Measurements from ENCODE around the gene BRS3. TPM values are rescaled to one million over a fixed set of nuclear protein-coding genes. Genes with fewer than 3 reads are reported as not detected.
A peak's percentile ranks its signal among the peaks of the same experiment; 100 is the strongest.

BRS3 gene
- total and polyA plus RNA-seq, 3 experiments from 2014 or later, result not detected

DNA sequence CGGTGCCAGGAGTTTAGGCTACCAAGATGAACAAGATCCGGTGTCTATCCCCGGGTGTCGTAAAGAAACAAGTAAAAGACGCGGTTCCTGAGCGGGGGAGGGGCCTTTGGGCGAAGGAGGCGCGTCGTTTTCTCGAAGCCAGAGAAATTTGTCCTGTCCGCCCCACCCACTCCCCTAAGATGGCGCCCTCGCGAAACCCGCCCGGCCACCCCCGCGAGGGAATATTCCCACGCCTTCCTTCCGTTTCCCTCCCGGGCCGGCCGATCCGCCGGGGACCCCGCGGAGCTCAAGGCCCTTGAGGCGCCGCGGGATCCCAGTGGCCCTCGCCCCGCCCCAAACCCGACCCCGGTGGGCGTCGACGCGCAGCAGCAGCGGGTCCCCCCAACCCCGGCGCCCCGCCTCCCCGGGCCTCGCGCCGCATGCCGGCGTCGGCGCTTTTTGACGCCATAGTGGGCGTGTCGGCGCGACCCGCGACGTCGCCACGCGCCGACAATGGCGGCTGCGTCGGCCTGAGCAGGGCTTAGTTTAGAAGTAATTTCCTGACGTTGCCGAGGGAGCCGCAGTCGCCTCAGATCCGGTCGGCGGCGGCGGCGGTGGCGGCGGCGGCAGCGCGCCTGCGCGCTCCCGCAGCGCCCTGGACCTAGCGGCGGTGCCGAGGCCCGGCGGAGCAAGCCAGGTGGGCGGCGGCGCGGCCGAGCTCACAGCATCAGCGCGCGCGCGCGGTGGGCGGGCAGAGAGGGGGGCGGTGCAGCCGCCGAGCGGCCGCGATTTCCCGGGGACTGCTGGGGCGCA is 9.2 kb downstream of the BRS3 start:
- Histone ChIP-seq H3K4me3 (ENCODE audit: low read length) (peak overlapping the region; percentile 92), H3K4me1 (ENCODE audit: insufficient read depth, low read length) (peaks cover 16% of the 10 kb centered on the region), H3K9me3 (ENCODE audit: low read length) (no peaks in the 10 kb centered on the region), H3K36me3 (ENCODE audit: insufficient read depth, low read length) (no peaks in the 10 kb centered on the region), H3K27ac (ENCODE audit: low read depth, low read length) (peak overlapping the region; percentile 77), H3K27me3 (ENCODE audit: insufficient read depth, low read length, poor library complexity, severe bottlenecking) (no peaks in the 10 kb centered on the region)
- ChIA-PET POLR2A (interaction anchor here (0.6 to 1.5 kb wide), 6 partner anchors 9 to 524 kb away, joined by 3 to 5 read pairs (median 3); partner anchors contain the start of genes MMGT1 and RBMX), CTCF (no interaction called here)
- H3K9me3 Mint-ChIP-seq, result no peaks in the 10 kb centered on the region
- peaks cover 0 to 13% (median 4%) of the 10 kb centered on the region in 3 donors for H3K36me3 Mint-ChIP-seq
- H3K27me3 Mint-ChIP-seq, result peaks cover 5 to 11% of the 10 kb centered on the region in 2 donors
- peak overlapping the region; percentile 92 to 99 (median 98) for H3K27ac Mint-ChIP-seq
- peak overlapping the region; percentile 88 to 95 (median 92) for H3K4me3 Mint-ChIP-seq
- H3K4me1 Mint-ChIP-seq, result peaks cover 13 to 25% (median 21%) of the 10 kb centered on the region in 3 donors
- peak; percentile 74 to 92 (median 87) for DNase-seq

DNA sequence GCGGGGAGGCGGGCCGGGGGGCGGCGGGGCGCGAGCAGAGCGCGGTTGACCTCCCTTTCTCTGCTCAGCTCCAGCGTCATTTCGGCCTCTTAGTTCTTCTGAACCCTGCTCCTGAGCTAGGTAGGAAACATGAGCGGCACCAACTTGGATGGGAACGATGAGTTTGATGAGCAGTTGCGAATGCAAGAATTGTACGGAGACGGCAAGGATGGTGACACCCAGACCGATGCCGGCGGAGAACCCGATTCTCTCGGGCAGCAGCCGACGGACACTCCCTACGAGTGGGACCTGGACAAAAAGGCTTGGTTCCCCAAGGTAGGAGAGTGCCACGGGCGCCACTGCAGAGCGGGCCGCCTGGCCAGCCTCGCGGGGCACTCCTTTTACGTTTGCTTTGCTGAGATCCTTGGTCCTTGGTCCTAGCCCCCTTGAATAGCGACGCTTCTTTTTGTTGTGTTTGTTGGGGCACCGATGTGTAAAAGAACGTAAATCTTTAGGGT is 9.9 kb downstream of the BRS3 start, which contains the start of gene HTATSF1:
Gene HTATSF1, plus strand, starts transcription at position 37 of the 497 bp plus-strand sequence. Its CDS starts 93 bp downstream, at position 130.
- no peaks in the 10 kb centered on the region for H3K9me3 Mint-ChIP-seq
- ChIA-PET POLR2A (interaction anchor here (0.7 to 1.0 kb wide), 3 partner anchors 8 to 138 kb away, joined by 3 read pairs; no protein-coding TSS in a partner anchor), CTCF (no interaction called here)
- Histone ChIP-seq H3K36me3 (ENCODE audit: insufficient read depth, low read length) (no peaks in the 10 kb centered on the region), H3K4me1 (ENCODE audit: insufficient read depth, low read length) (peaks cover 16% of the 10 kb centered on the region), H3K9me3 (ENCODE audit: low read length) (no peaks in the 10 kb centered on the region), H3K4me3 (ENCODE audit: low read length) (peak within 1 kb of the TSS; percentile 92), H3K27ac (ENCODE audit: low read depth, low read length) (peak within 1 kb of the TSS; percentile 77), H3K27me3 (ENCODE audit: insufficient read depth, low read length, poor library complexity, severe bottlenecking) (no peaks in the 10 kb centered on the region)
- H3K27me3 Mint-ChIP-seq, result peaks cover 0 to 4% of the 10 kb centered on the region in 2 donors
- peak within 1 kb of the TSS; percentile 88 to 95 (median 92) for H3K4me3 Mint-ChIP-seq
- peaks cover 0 to 17% (median 4%) of the 10 kb centered on the region in 3 donors for H3K36me3 Mint-ChIP-seq
- DNase-seq, result no peak
- H3K4me1 Mint-ChIP-seq, result peaks cover 13 to 25% (median 21%) of the 10 kb centered on the region in 3 donors
- H3K27ac Mint-ChIP-seq, result peak within 1 kb of the TSS; percentile 92 to 99 (median 98)

DNA sequence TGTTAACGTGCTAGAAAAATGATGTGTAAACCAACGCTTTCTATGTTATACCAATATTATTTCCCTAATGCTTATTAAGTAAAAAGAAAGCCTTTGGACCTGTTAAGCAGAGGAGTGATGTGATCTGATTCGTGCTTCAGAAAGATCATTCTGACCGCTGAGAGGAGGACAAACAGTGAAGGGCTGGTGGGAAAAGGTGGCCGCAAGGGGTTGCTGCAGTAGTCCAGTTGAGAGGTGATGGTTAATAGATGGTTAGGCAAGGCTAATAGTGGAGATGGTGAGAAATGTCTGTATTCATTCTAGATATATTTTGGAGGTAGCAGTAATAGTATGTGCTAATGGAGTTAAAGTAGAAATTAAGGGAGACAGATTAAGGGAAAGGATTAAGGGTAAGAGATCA is 31.3 kb downstream of the BRS3 start:
- H3K4me3 ChIP-seq (ENCODE audit: low read length), result no peak overlapping the region
- Mint-ChIP-seq H3K27me3 (peaks cover 0 to 2% of the 10 kb centered on the region in 2 donors), H3K4me1 (peaks cover 6 to 9% (median 7%) of the 10 kb centered on the region in 3 donors), H3K9me3 (no peaks in the 10 kb centered on the region), H3K27ac (no peak overlapping the region), H3K4me3 (no peak overlapping the region), H3K36me3 (no peaks in the 10 kb centered on the region)
- ChIA-PET POLR2A (no interaction called here), CTCF (no interaction called here)
- no peaks in the 10 kb centered on the region for H3K27me3 ChIP-seq (ENCODE audit: insufficient read depth, low read length, poor library complexity, severe bottlenecking)
- no peaks in the 10 kb centered on the region for H3K9me3 ChIP-seq (ENCODE audit: low read length)
- no peaks in the 10 kb centered on the region for H3K36me3 ChIP-seq (ENCODE audit: insufficient read depth, low read length)
- no peak for DNase-seq
- no peak overlapping the region for H3K27ac ChIP-seq (ENCODE audit: low read depth, low read length)
- H3K4me1 ChIP-seq (ENCODE audit: insufficient read depth, low read length), result no peaks in the 10 kb centered on the region

DNA sequence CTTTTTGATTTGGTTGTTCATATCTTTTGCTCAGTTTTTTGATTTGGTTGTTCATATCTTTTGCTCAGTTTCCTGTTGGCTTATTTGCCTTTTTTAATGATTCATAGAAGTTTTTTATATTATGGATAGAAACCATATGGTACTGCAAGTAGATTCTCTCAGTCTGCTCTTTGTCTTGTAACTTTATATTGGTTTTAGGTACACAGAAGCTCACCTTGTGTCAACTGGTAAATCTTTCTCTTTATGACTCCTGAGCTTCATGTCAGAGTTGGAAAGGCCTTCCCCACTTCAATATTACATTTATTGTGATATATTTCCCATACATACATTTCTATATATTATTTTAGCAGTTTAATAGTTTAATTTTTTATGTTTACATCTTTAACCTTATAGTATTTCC is 36.0 kb downstream of the BRS3 start:
- no peak for DNase-seq
- Mint-ChIP-seq H3K27ac (peak overlapping the region in 1 of 8 donors; percentile 66), H3K27me3 (peaks cover 0 to 2% of the 10 kb centered on the region in 2 donors), H3K9me3 (peaks cover 0 to 1% (median 0%) of the 10 kb centered on the region in 5 donors), H3K36me3 (peaks cover 0 to 2% (median 0%) of the 10 kb centered on the region in 3 donors), H3K4me3 (no peak overlapping the region), H3K4me1 (peaks cover 6 to 9% (median 7%) of the 10 kb centered on the region in 3 donors)
- H3K4me3 ChIP-seq (ENCODE audit: low read length), result no peak overlapping the region
- no peaks in the 10 kb centered on the region for H3K4me1 ChIP-seq (ENCODE audit: insufficient read depth, low read length)
- H3K27me3 ChIP-seq (ENCODE audit: insufficient read depth, low read length, poor library complexity, severe bottlenecking), result no peaks in the 10 kb centered on the region
- no peaks in the 10 kb centered on the region for H3K9me3 ChIP-seq (ENCODE audit: low read length)
- no peaks in the 10 kb centered on the region for H3K36me3 ChIP-seq (ENCODE audit: insufficient read depth, low read length)
- ChIA-PET POLR2A (no interaction called here), CTCF (no interaction called here)
- no peak overlapping the region for H3K27ac ChIP-seq (ENCODE audit: low read depth, low read length)

DNA sequence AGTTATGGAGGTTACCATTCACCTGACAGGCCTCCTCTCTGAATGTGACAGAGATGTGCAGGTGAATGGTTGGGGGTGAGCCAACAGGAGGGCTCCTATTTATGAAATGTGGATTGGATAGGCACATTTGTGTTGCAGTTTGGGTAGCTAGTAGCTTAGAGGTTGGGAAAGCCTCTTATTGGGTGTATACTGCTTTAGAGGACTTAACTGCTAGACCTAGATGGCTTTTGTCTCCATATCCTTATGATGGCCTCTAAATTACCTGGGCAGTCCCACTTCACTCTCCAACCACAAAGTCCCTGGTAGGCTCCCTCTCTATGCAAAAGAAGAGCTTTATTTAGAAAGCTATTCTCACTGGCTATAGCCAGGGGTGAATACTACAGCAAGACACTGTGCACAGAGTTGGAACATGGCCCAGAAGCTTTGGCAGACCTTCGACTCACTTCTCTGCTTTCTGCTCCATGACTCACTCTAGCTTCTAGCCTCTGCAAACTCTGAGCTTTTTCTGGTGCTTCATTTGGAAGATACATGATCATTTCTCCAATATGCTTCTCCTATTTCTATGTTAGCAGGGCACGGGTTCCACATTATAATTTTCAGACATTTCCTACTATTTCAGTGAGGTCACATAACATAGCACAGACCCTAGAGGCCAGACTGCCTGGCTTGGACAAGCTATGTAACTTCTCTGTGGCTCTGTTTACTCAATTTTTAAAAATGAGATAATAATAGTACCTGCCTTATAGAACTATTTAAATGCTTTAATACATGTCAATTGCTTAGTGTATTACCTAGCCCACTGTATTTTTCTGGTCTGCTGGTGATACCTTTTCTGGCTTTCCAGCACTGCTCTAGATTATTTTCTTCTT is 38.2 kb downstream of the BRS3 start:
- H3K27ac Mint-ChIP-seq, result no peak overlapping the region

DNA sequence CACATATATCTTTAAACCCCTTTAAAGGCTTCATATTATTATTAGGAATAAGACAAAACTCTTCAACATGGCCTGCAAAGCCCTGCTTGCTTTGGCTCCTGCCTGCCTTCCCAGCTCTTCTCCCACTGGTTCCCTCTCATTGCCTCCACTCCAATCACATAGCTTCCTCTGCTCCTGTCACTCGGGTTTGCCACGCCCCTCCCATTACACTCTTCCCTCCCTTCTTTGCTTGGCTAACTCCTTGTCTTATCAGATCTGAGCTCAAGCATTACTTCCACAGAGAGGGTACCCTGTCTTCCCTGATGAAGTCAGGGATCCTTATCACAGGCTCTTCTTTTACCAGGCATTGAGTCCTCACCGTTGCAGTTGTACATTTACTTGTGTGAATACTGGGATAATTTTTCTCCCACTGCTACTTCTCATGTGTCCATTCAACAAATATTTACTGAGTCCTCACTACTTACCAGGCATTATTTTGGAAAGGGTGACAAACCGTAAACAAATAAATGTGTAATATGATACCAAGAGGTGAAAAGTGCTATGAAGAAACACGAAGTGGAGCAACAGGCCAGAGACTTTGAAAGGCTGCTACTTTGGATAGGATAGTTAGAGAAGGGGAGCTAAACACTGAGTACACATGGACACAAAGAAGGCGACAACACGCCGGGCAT is 41.0 kb downstream of the BRS3 start:
- H3K36me3 Mint-ChIP-seq, result peaks cover 0 to 2% (median 0%) of the 10 kb centered on the region in 3 donors
- no peaks in the 10 kb centered on the region for H3K36me3 ChIP-seq (ENCODE audit: insufficient read depth, low read length)
- H3K9me3 ChIP-seq (ENCODE audit: low read length), result no peaks in the 10 kb centered on the region
- peaks cover 0 to 1% (median 0%) of the 10 kb centered on the region in 5 donors for H3K9me3 Mint-ChIP-seq
- H3K27ac Mint-ChIP-seq, result no peak overlapping the region
- peaks cover 0 to 17% of the 10 kb centered on the region in 2 donors for H3K27me3 Mint-ChIP-seq
- H3K27ac ChIP-seq (ENCODE audit: low read depth, low read length), result no peak overlapping the region
- no peak overlapping the region for H3K4me3 ChIP-seq (ENCODE audit: low read length)
- no peaks in the 10 kb centered on the region for H3K4me1 ChIP-seq (ENCODE audit: insufficient read depth, low read length)
- peaks cover 0 to under 1% (median 0%) of the 10 kb centered on the region in 3 donors for H3K4me1 Mint-ChIP-seq
- ChIA-PET POLR2A (no interaction called here), CTCF (no interaction called here)
- no peak for DNase-seq
- H3K4me3 Mint-ChIP-seq, result no peak overlapping the region
- H3K27me3 ChIP-seq (ENCODE audit: insufficient read depth, low read length, poor library complexity, severe bottlenecking), result no peaks in the 10 kb centered on the region

More for the DNA sequence above, 38.2 kb downstream of the BRS3 start:
- Mint-ChIP-seq H3K4me3 (no peak overlapping the region), H3K4me1 (peaks cover 6 to 9% (median 7%) of the 10 kb centered on the region in 3 donors), H3K27me3 (peaks cover 0 to 4% of the 10 kb centered on the region in 2 donors), H3K36me3 (peaks cover 0 to 2% (median 0%) of the 10 kb centered on the region in 3 donors), H3K9me3 (peaks cover 0 to 1% (median 0%) of the 10 kb centered on the region in 5 donors)
- CTCF ChIA-PET, result no interaction called here
- Histone ChIP-seq H3K36me3 (ENCODE audit: insufficient read depth, low read length) (no peaks in the 10 kb centered on the region), H3K9me3 (ENCODE audit: low read length) (no peaks in the 10 kb centered on the region), H3K4me3 (ENCODE audit: low read length) (no peak overlapping the region), H3K4me1 (ENCODE audit: insufficient read depth, low read length) (no peaks in the 10 kb centered on the region), H3K27ac (ENCODE audit: low read depth, low read length) (no peak overlapping the region), H3K27me3 (ENCODE audit: insufficient read depth, low read length, poor library complexity, severe bottlenecking) (no peaks in the 10 kb centered on the region)
- no peak for DNase-seq
- POLR2A ChIA-PET, result no interaction called here

DNA sequence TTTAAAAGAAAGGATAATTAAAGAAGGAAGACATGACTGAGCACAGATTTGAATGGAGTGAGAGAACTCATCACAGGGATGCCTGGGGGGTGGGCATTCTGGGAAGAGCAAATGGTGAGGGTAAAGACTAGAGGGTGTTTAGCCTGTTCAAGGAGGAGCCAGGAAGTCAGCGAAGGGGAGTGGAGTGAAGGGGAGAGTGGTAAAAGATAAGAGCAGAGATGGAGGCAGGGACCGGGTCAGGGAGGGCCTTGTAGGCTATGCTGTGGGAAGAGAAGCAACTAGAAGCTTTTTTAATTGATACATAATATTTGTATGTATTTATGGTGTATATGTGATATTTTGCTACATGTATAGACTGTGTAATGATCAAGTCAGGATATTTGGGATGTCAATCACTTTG is 42.0 kb downstream of the BRS3 start:
- no peak for DNase-seq
- Histone ChIP-seq H3K4me3 (ENCODE audit: low read length) (no peak overlapping the region), H3K27ac (ENCODE audit: low read depth, low read length) (no peak overlapping the region), H3K27me3 (ENCODE audit: insufficient read depth, low read length, poor library complexity, severe bottlenecking) (no peaks in the 10 kb centered on the region), H3K36me3 (ENCODE audit: insufficient read depth, low read length) (no peaks in the 10 kb centered on the region), H3K9me3 (ENCODE audit: low read length) (no peaks in the 10 kb centered on the region), H3K4me1 (ENCODE audit: insufficient read depth, low read length) (no peaks in the 10 kb centered on the region)
- Mint-ChIP-seq H3K36me3 (no peaks in the 10 kb centered on the region), H3K27ac (peak overlapping the region in 2 of 8 donors; percentile 50 to 79), H3K9me3 (peaks cover 0 to 1% (median 0%) of the 10 kb centered on the region in 5 donors), H3K4me1 (no peaks in the 10 kb centered on the region), H3K4me3 (no peak overlapping the region), H3K27me3 (peaks cover 0 to 20% of the 10 kb centered on the region in 2 donors)
- ChIA-PET POLR2A (no interaction called here), CTCF (no interaction called here)

Data from CD8-positive, alpha-beta memory T cell (primary cell).